ENCODE measurements around the gene BLACAT1.

Gene BLACAT1

GRCh38 chr1:205475855-205476254 lies 20.0 kb upstream of the BLACAT1 start:
- TF ChIP-seq TAF1 (IDR thresholded peaks at IDR 0.05; ENCODE audit: low read depth, low read length), result no peak
- no peak for TF ChIP-seq PAX5 (IDR thresholded peaks at IDR 0.05; ENCODE audit: insufficient read depth, low read length, severe bottlenecking)
- no peak for TF ChIP-seq POU2F2 (IDR thresholded peaks at IDR 0.05; ENCODE audit: low read depth, low read length)
- no peak for TF ChIP-seq POLR2A (IDR thresholded peaks at IDR 0.05; ENCODE audit: low read depth, low read length)
- no peak for TF ChIP-seq POLR2AphosphoS5 (IDR thresholded peaks at IDR 0.05; ENCODE audit: low read depth, low read length)
- TF ChIP-seq SPI1 (IDR thresholded peaks at IDR 0.05; ENCODE audit: low read depth, low read length), result no peak
- no peak for FAIRE-seq
- DNase-seq (ENCODE audit: insufficient read length, low spot score), result no peak

- FAIRE-seq, result no peak
- TF ChIP-seq POLR2A (IDR thresholded peaks at IDR 0.05; ENCODE audit: low read depth, low read length) (no peak), POU2F2 (IDR thresholded peaks at IDR 0.05; ENCODE audit: low read depth, low read length) (no peak), POLR2AphosphoS5 (IDR thresholded peaks at IDR 0.05; ENCODE audit: low read depth, low read length) (no peak), PAX5 (IDR thresholded peaks at IDR 0.05; ENCODE audit: insufficient read depth, low read length, severe bottlenecking) (no peak), SPI1 (IDR thresholded peaks at IDR 0.05; ENCODE audit: low read depth, low read length) (no peak), TAF1 (IDR thresholded peaks at IDR 0.05; ENCODE audit: low read depth, low read length) (no peak)
- DNase-seq (ENCODE audit: insufficient read length, low spot score), result no peak
Measured at GRCh38 chr1:205474571-205474970, 18.7 kb upstream of the BLACAT1 start.

- TF ChIP-seq POLR2A (IDR thresholded peaks at IDR 0.05; ENCODE audit: low read depth, low read length) (no peak), TAF1 (IDR thresholded peaks at IDR 0.05; ENCODE audit: low read depth, low read length) (no peak)
- DNase-seq (ENCODE audit: insufficient read length, low spot score) (no peak), FAIRE-seq (no peak)
Measured at GRCh38 chr1:205473966-205474365, 18.1 kb upstream of the BLACAT1 start.

GRCh38 chr1:205473475-205473874 lies 17.6 kb upstream of the BLACAT1 start:
- DNase-seq (ENCODE audit: insufficient read length, low spot score) (no peak), FAIRE-seq (no peak)
- no peak for TF ChIP-seq POLR2AphosphoS5 (IDR thresholded peaks at IDR 0.05; ENCODE audit: low read depth, low read length)
- TF ChIP-seq PAX5 (IDR thresholded peaks at IDR 0.05; ENCODE audit: insufficient read depth, low read length, severe bottlenecking), result no peak
- no peak for TF ChIP-seq POLR2A (IDR thresholded peaks at IDR 0.05; ENCODE audit: low read depth, low read length)
- TF ChIP-seq TAF1 (IDR thresholded peaks at IDR 0.05; ENCODE audit: low read depth, low read length), result no peak
- TF ChIP-seq POU2F2 (IDR thresholded peaks at IDR 0.05; ENCODE audit: low read depth, low read length), result no peak
- no peak for TF ChIP-seq SPI1 (IDR thresholded peaks at IDR 0.05; ENCODE audit: low read depth, low read length)

GRCh38 chr1:205472737-205473441 lies 17.0 kb upstream of the BLACAT1 start:
- DNase-seq (ENCODE audit: insufficient read length, low spot score) (no peak), FAIRE-seq (no peak)
- no peak for TF ChIP-seq PAX5 (IDR thresholded peaks at IDR 0.05; ENCODE audit: insufficient read depth, low read length, severe bottlenecking)

GRCh38 chr1:205470131-205470530 lies 14.3 kb upstream of the BLACAT1 start:
- DNase-seq (ENCODE audit: insufficient read length, low spot score) (no peak), FAIRE-seq (no peak)
- TF ChIP-seq POU2F2 (IDR thresholded peaks at IDR 0.05; ENCODE audit: low read depth, low read length) (no peak), TAF1 (IDR thresholded peaks at IDR 0.05; ENCODE audit: low read depth, low read length) (no peak), POLR2A (IDR thresholded peaks at IDR 0.05; ENCODE audit: low read depth, low read length) (no peak), PAX5 (IDR thresholded peaks at IDR 0.05; ENCODE audit: insufficient read depth, low read length, severe bottlenecking) (no peak), SPI1 (IDR thresholded peaks at IDR 0.05; ENCODE audit: low read depth, low read length) (no peak), POLR2AphosphoS5 (IDR thresholded peaks at IDR 0.05; ENCODE audit: low read depth, low read length) (no peak)

- no peak for TF ChIP-seq SPI1 (IDR thresholded peaks at IDR 0.05; ENCODE audit: low read depth, low read length)
- no peak for TF ChIP-seq POU2F2 (IDR thresholded peaks at IDR 0.05; ENCODE audit: low read depth, low read length)
- TF ChIP-seq POLR2AphosphoS5 (IDR thresholded peaks at IDR 0.05; ENCODE audit: low read depth, low read length), result no peak
- FAIRE-seq (no peak), DNase-seq (ENCODE audit: insufficient read length, low spot score) (no peak)
Measured at GRCh38 chr1:205466595-205467220, 10.9 kb upstream of the BLACAT1 start.

GRCh38 chr1:205465392-205465791 lies 9.5 kb upstream of the BLACAT1 start:
- FAIRE-seq, result no peak

GRCh38 chr1:205458777-205459566 lies 3.1 kb upstream of the BLACAT1 start:
- no peak for FAIRE-seq
- no peak for DNase-seq (ENCODE audit: insufficient read length, low spot score)
- TF ChIP-seq POU2F2 (IDR thresholded peaks at IDR 0.05; ENCODE audit: low read depth, low read length) (no peak), TAF1 (IDR thresholded peaks at IDR 0.05; ENCODE audit: low read depth, low read length) (no peak), POLR2AphosphoS5 (IDR thresholded peaks at IDR 0.05; ENCODE audit: low read depth, low read length) (no peak), PAX5 (IDR thresholded peaks at IDR 0.05; ENCODE audit: insufficient read depth, low read length, severe bottlenecking) (no peak), POLR2A (IDR thresholded peaks at IDR 0.05; ENCODE audit: low read depth, low read length) (no peak), SPI1 (IDR thresholded peaks at IDR 0.05; ENCODE audit: low read depth, low read length) (no peak)

More at GRCh38 chr1:205465392-205465791, 9.5 kb upstream of the BLACAT1 start:
- no peak for DNase-seq (ENCODE audit: insufficient read length, low spot score)
- TF ChIP-seq POLR2AphosphoS5 (IDR thresholded peaks at IDR 0.05; ENCODE audit: low read depth, low read length) (no peak), POLR2A (IDR thresholded peaks at IDR 0.05; ENCODE audit: low read depth, low read length) (no peak), POU2F2 (IDR thresholded peaks at IDR 0.05; ENCODE audit: low read depth, low read length) (no peak), TAF1 (IDR thresholded peaks at IDR 0.05; ENCODE audit: low read depth, low read length) (no peak), SPI1 (IDR thresholded peaks at IDR 0.05; ENCODE audit: low read depth, low read length) (no peak), PAX5 (IDR thresholded peaks at IDR 0.05; ENCODE audit: insufficient read depth, low read length, severe bottlenecking) (no peak)

All from GM12891 (cell line).